Activated CD4-positive, alpha-beta T cell treated with anti-CD3 and anti-CD28 coated beads, Interleukin-2, amount 10 ng/mL, durations not matched to agents 7 days and 5 days (primary cell): ENCODE measurements around the gene ADPRHL1. TPM values are rescaled to one million over a fixed set of nuclear protein-coding genes. Genes with fewer than 3 reads are reported as not detected.
"Not testable (repeated sequence)": the region's sequence is repeated elsewhere in the genome, so short reads cannot be mapped to it uniquely, and the experiment has no call there.

Experiments
- CTCF ChIA-PET: fragments of 350-600 bp; sonication (Branson Sonifier 250); formaldehyde crosslinking; loops from one replicate; lab custom pipeline; 2021; ENCODE audit warnings: antibody characterized with exemption; lab: Charles Lee
- POLR2A ChIA-PET: fragments of 350-600 bp; sonication (Branson Sonifier 250); formaldehyde crosslinking; loops from one replicate; lab custom pipeline; 2021; ENCODE audit warnings: antibody characterized with exemption; lab: Charles Lee
- DNase-seq: peaks from one replicate; pipeline ENCODE4 v3.0.0-alpha.2; 2020
- H3K27ac Mint-ChIP-seq: one replicate; pipeline ENCODE4 v1.8.0; 2021; ENCODE audit warnings: mild to moderate bottlenecking, moderate library complexity, mixed read lengths
- H3K27me3 Mint-ChIP-seq: one replicate; pipeline ENCODE4 v1.8.0; 2021; ENCODE audit warnings: mixed read lengths
- H3K36me3 Mint-ChIP-seq: one replicate; pipeline ENCODE4 v1.8.0; 2021; ENCODE audit warnings: low read depth, mixed read lengths
- H3K4me1 Mint-ChIP-seq: one replicate; pipeline ENCODE4 v1.8.0; 2021; ENCODE audit warnings: mixed read lengths
- H3K4me3 Mint-ChIP-seq: one replicate; pipeline ENCODE4 v1.8.0; 2021; ENCODE audit warnings: mild to moderate bottlenecking, moderate library complexity, mixed read lengths
- H3K9me3 Mint-ChIP-seq: one replicate; pipeline ENCODE4 v1.8.0; 2021; ENCODE audit warnings: mixed read lengths
- total RNA-seq, 2 experiments: library from RNA; stranded (reverse); gene quantifications; one replicate each; pipeline ENCODE4 v1.2.3, GENCODE V29; 2021

Gene ADPRHL1
- total RNA-seq, 2 experiments from 2014 or later = 1.00 to 1.4 TPM

GRCh38 chr13:113390874-113391497 is 62.3 kb downstream of the ADPRHL1 start:
- Mint-ChIP-seq H3K27me3 (no peaks in the 10 kb centered on the region), H3K4me3 (no peak overlapping the region), H3K27ac (no peak overlapping the region), H3K36me3 (peaks cover 3% of the 10 kb centered on the region), H3K4me1 (peaks cover 12% of the 10 kb centered on the region), H3K9me3 (peaks cover 10% of the 10 kb centered on the region)
- ChIA-PET POLR2A (interaction anchor here (0.6 kb wide), 1 partner anchor 56 kb away, joined by 6 read pairs; no protein-coding TSS in a partner anchor), CTCF (interaction anchor here (0.6 to 1.3 kb wide), 2 partner anchors 12 to 36 kb away, joined by 3 read pairs; no protein-coding TSS in a partner anchor)
- no peak for DNase-seq

DNA sequence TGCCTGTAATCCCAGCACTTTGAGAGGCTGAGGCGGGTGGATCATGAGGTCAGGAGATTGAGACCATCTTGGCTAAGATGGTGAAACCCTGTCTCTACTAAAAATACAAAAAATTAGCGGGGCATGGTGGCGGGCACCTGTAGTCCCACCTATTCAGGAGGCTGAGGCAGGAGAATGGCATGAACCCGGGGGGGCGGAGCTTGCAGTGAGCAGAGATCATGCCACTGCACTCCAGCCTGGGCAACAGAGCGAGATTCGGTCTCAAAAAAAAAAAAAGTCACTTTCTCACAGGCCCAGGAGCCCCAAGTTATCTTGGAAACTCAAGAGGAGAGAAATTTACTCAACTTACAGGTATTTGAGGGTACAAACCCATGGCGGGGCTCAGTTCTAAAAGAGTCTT is 63.7 kb downstream of the ADPRHL1 start:
- CTCF ChIA-PET = interaction anchor here (0.7 to 2.2 kb wide), 2 partner anchors 10 to 42 kb away, joined by 3 to 6 read pairs; no protein-coding TSS in a partner anchor
- POLR2A ChIA-PET, H3K27me3 Mint-ChIP-seq: not testable (repeated sequence)

GRCh38 chr13:113387396-113387795 is 65.9 kb downstream of the ADPRHL1 start:
- no peak overlapping the region for H3K4me3 Mint-ChIP-seq
- DNase-seq = no peak
- ChIA-PET POLR2A (no interaction called here), CTCF (interaction anchor here (1.2 to 1.3 kb wide), 2 partner anchors 20 to 393 kb away, joined by 3 read pairs; no protein-coding TSS in a partner anchor)
- peaks cover 20% of the 10 kb centered on the region for H3K27me3 Mint-ChIP-seq
- H3K4me1 Mint-ChIP-seq = peaks cover 21% of the 10 kb centered on the region
- no peak overlapping the region for H3K27ac Mint-ChIP-seq
- H3K36me3 Mint-ChIP-seq = peaks cover 5% of the 10 kb centered on the region
- peaks cover 16% of the 10 kb centered on the region for H3K9me3 Mint-ChIP-seq

More for the DNA sequence above, 63.7 kb downstream of the ADPRHL1 start:
- H3K27ac Mint-ChIP-seq, H3K4me3 Mint-ChIP-seq, H3K9me3 Mint-ChIP-seq, H3K36me3 Mint-ChIP-seq, DNase-seq: not testable (repeated sequence)
- peaks cover 23% of the 10 kb centered on the region for H3K4me1 Mint-ChIP-seq

DNA sequence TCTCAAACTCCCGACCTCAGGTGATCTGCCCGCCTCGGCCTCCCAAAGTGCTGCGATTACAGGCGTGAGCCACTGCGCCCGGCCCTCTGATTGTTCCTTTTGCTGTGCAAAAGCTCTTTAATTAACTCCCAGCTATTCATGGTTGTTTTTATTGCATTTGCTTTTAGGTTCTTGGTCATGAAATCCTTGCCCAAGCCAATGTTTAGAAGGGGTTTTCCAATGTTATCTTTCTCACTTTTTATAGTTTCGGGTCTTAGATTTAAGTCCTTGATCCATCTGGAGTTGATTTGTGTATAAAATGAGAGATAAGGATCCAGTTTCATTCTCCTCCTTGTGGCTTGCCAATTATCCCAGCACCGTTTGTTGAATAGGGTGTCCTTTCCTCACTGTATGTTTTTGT is 70.2 kb downstream of the ADPRHL1 start:
- H3K27ac Mint-ChIP-seq = no peak overlapping the region
- H3K27me3 Mint-ChIP-seq = peaks cover 22% of the 10 kb centered on the region
- H3K4me1 Mint-ChIP-seq = peaks cover 21% of the 10 kb centered on the region
- ChIA-PET CTCF (interaction anchor here (0.8 kb wide), 1 partner anchor 10 kb away, joined by 3 read pairs; no protein-coding TSS in a partner anchor), POLR2A (no interaction called here)
- DNase-seq = no peak
- peaks cover 16% of the 10 kb centered on the region for H3K9me3 Mint-ChIP-seq
- peaks cover 5% of the 10 kb centered on the region for H3K36me3 Mint-ChIP-seq
- no peak overlapping the region for H3K4me3 Mint-ChIP-seq

DNA sequence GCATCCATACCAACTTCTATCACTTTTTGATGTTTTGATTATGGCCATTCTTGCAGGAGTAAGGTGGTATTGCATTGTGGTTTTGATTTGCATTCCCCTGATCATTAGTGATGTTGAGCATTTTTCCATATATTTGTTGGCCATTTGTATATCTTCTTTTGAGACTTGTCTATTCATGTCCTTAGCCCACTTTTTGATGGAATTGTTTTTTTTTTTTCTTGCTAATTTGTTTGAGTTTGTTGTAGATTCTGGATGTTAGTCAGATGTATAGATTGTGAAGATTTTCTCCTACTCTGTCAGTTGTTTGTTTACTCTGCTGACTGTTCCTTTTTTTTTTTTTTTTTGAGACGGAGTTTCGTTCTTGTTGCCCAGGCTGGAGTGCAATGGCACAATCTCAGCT is 70.7 kb downstream of the ADPRHL1 start:
- H3K27ac Mint-ChIP-seq, POLR2A ChIA-PET, DNase-seq, H3K36me3 Mint-ChIP-seq, H3K4me3 Mint-ChIP-seq: not testable (repeated sequence)
- peaks cover 22% of the 10 kb centered on the region for H3K27me3 Mint-ChIP-seq
- CTCF ChIA-PET = interaction anchor here (0.8 kb wide), 1 partner anchor 11 kb away, joined by 3 read pairs; no protein-coding TSS in a partner anchor
- H3K4me1 Mint-ChIP-seq = peaks cover 21% of the 10 kb centered on the region
- H3K9me3 Mint-ChIP-seq = peaks cover 16% of the 10 kb centered on the region

DNA sequence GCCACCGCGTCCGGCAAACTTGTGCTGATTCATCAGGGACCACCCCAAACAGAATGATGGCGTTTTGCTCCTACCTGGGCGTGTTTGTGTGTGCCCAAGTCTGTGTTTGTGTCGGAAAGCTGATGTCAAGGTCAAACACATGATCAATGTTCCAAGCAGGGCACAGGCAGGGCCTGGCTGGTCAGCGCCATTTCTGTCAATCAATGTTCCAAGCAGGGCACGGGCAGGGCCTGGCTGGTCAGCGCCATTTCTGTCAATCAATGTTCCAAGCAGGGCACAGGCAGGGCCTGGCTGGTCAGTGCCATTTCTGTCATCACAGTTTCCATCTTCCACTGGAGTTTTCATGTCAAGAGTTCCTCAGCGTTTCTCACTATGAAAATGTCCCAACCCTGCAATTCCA is 74.5 kb downstream of the ADPRHL1 start:
- Mint-ChIP-seq H3K4me1 (no peaks in the 10 kb centered on the region), H3K27me3 (peaks cover 14% of the 10 kb centered on the region), H3K27ac (no peak overlapping the region), H3K4me3 (no peak overlapping the region), H3K9me3 (peaks cover 5% of the 10 kb centered on the region), H3K36me3 (no peaks in the 10 kb centered on the region)
- CTCF ChIA-PET = interaction anchor here (1.2 kb wide), 1 partner anchor 11 kb away, joined by 6 read pairs; no protein-coding TSS in a partner anchor
- POLR2A ChIA-PET = no interaction called here
- no peak for DNase-seq

- Mint-ChIP-seq H3K4me3 (no peak overlapping the region), H3K9me3 (no peaks in the 10 kb centered on the region), H3K27ac (no peak overlapping the region), H3K4me1 (no peaks in the 10 kb centered on the region), H3K36me3 (no peaks in the 10 kb centered on the region), H3K27me3 (no peaks in the 10 kb centered on the region)
- ChIA-PET POLR2A (no interaction called here), CTCF (no interaction called here)
- no peak for DNase-seq
These were observed 78.6 kb downstream of the ADPRHL1 start for GRCh38 chr13:113374511-113375175.

GRCh38 chr13:113373811-113374485 is 79.3 kb downstream of the ADPRHL1 start:
- no peak for DNase-seq
- Mint-ChIP-seq H3K36me3 (no peaks in the 10 kb centered on the region), H3K27me3 (no peaks in the 10 kb centered on the region), H3K27ac (no peak overlapping the region), H3K4me3 (no peak overlapping the region), H3K9me3 (no peaks in the 10 kb centered on the region), H3K4me1 (no peaks in the 10 kb centered on the region)
- CTCF ChIA-PET = no interaction called here
- POLR2A ChIA-PET = no interaction called here

DNA sequence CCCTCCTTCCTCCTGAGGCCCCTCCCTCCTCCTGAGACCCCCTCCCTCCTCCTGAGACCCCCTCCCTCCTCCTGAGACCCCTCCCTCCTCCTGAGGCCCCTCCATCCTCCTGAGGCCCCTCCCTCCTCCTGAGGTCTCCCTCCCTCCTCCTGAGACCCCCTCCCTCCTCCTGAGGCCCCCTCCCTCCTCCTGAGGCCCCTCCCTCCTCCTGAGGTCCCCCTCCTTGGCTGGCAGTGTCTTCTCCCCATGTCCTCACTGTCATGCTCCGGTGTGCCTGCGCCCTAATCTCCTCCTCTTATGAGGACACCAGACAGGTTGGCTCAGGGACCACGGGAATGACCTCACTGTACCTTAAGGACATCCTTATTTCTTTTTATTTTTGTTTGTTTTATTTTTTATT is 81.6 kb downstream of the ADPRHL1 start:
- H3K27ac Mint-ChIP-seq, H3K36me3 Mint-ChIP-seq, H3K27me3 Mint-ChIP-seq, POLR2A ChIA-PET, CTCF ChIA-PET, H3K4me3 Mint-ChIP-seq, DNase-seq, H3K9me3 Mint-ChIP-seq, H3K4me1 Mint-ChIP-seq: not testable (repeated sequence)

GRCh38 chr13:113371061-113371460 is 82.2 kb downstream of the ADPRHL1 start:
- POLR2A ChIA-PET = no interaction called here
- Mint-ChIP-seq H3K27ac (no peak overlapping the region), H3K9me3 (no peaks in the 10 kb centered on the region), H3K27me3 (no peaks in the 10 kb centered on the region), H3K4me3 (no peak overlapping the region), H3K4me1 (no peaks in the 10 kb centered on the region), H3K36me3 (no peaks in the 10 kb centered on the region)
- CTCF ChIA-PET = no interaction called here
- DNase-seq = no peak

DNA sequence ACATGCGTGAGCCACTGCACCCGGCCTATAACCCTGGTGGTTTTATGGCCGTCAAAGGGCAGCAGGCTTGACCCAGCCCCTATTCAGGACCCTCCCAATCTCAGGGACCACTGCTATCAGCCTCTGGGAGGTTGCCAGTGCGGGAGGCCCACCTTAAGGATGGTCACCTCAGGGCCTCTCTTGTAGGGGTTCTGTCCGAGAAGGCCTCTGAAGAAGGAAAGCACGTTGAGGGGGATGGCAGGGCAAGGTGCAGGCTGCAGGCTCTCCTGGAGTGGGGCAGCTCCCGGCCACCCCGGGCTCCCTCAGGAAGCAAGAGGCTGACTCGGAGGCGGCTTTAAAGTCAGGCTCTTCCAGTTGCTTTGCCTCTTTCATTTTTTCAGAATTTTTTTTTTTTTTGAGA is 83.4 kb downstream of the ADPRHL1 start:
- no peak for DNase-seq
- Mint-ChIP-seq H3K4me3 (no peak overlapping the region), H3K36me3 (no peaks in the 10 kb centered on the region), H3K27me3 (no peaks in the 10 kb centered on the region), H3K4me1 (no peaks in the 10 kb centered on the region), H3K27ac (no peak overlapping the region), H3K9me3 (no peaks in the 10 kb centered on the region)
- ChIA-PET CTCF (no interaction called here), POLR2A (no interaction called here)

DNA sequence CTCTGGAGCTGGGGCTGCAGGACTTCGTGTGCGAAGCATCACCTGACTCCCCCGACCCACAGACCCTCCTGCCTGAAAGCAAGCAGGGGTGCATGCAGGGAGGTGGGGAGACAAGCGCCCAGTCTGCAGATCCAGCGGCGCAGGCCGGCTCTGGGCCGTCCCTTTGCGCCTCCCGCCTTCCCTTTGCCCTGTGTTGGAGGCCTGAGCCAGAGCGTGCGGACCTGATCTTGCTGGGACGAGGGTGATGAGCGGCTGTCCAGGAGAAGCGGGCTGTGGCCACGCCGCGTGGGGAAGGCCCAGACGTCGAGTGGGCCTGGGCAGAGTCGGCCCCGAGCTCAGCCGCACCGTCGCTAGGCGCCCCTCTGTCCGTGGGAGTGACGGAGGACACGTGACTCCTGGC is 84.1 kb downstream of the ADPRHL1 start:
- Mint-ChIP-seq H3K36me3 (no peaks in the 10 kb centered on the region), H3K27me3 (no peaks in the 10 kb centered on the region), H3K9me3 (no peaks in the 10 kb centered on the region), H3K4me3 (no peak overlapping the region), H3K4me1 (no peaks in the 10 kb centered on the region), H3K27ac (no peak overlapping the region)
- ChIA-PET CTCF (no interaction called here), POLR2A (no interaction called here)
- DNase-seq = no peak

DNA sequence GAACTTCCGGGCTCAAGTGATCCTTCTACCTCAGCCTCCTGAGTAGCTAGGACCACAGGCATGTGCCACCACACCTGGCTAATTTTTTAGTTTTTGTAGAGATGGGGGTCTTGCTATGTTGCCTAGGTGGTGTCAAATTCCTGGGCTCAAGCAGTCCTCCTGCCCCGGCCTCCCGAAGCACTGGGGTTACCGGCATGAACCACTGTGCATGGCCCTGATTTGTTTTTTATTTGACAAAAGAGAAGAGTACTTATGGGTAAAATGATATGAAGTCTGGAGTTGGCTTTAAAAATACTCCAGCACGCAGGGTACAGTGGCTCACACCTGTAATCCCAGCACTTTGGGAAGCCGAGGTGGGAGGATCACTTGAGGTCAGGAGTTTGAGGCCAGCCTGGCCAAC is 84.9 kb downstream of the ADPRHL1 start:
- DNase-seq, H3K9me3 Mint-ChIP-seq, H3K4me3 Mint-ChIP-seq, H3K36me3 Mint-ChIP-seq, POLR2A ChIA-PET, H3K4me1 Mint-ChIP-seq, H3K27me3 Mint-ChIP-seq, CTCF ChIA-PET, H3K27ac Mint-ChIP-seq: not testable (repeated sequence)
